ENCODE results near the gene ATP2A3.
A peak's percentile ranks its signal among the peaks of the same experiment; 100 is the strongest.
"Not testable (repeated sequence)": the region's sequence is repeated elsewhere in the genome, so short reads cannot be mapped to it uniquely, and the experiment has no call there.

ATP2A3 gene

GRCh38 chr17:3964203-3965117, at the start of gene ATP2A3:
Gene ATP2A3 (minus strand): TSS chr17:3964437. CDS start chr17:3964291, 146 bp downstream.
- DNase-seq = peak; percentile 65

GRCh38 chr17:4010754-4011153, 46.5 kb upstream of the ATP2A3 start:
- DNase-seq = no peak

- no peak for DNase-seq
Measured at GRCh38 chr17:4009186-4009785, 45.0 kb upstream of the ATP2A3 start.

- no peak for DNase-seq
Measured at GRCh38 chr17:4008441-4009185, 44.4 kb upstream of the ATP2A3 start.

- DNase-seq = no peak
Measured at GRCh38 chr17:4008082-4008435, 43.8 kb upstream of the ATP2A3 start.

GRCh38 chr17:4007346-4008081, 43.3 kb upstream of the ATP2A3 start:
- DNase-seq = no peak

GRCh38 chr17:4006745-4007211, 42.5 kb upstream of the ATP2A3 start:
- DNase-seq = no peak

GRCh38 chr17:4006165-4006589, 41.9 kb upstream of the ATP2A3 start:
- DNase-seq = no peak

- no peak for DNase-seq
Measured at GRCh38 chr17:4005296-4006164, 41.3 kb upstream of the ATP2A3 start.

- DNase-seq = peak; percentile 20
Measured at GRCh38 chr17:4004517-4005295, 40.5 kb upstream of the ATP2A3 start.

- DNase-seq = no peak
Measured at GRCh38 chr17:4003501-4004421, 39.5 kb upstream of the ATP2A3 start.

GRCh38 chr17:4003131-4003500, 38.9 kb upstream of the ATP2A3 start:
- no peak for DNase-seq

- no peak for DNase-seq
Measured at GRCh38 chr17:4001048-4001590, 36.9 kb upstream of the ATP2A3 start.

- DNase-seq = no peak
Measured at GRCh38 chr17:3998436-3998835, 34.2 kb upstream of the ATP2A3 start.

- no peak for DNase-seq
Measured at GRCh38 chr17:3995067-3995466, 30.8 kb upstream of the ATP2A3 start.

- DNase-seq = no peak
Measured at GRCh38 chr17:3994221-3994576, 30.0 kb upstream of the ATP2A3 start.

- DNase-seq = no peak
Measured at GRCh38 chr17:3993493-3994220, 29.4 kb upstream of the ATP2A3 start.

- DNase-seq = no peak
Measured at GRCh38 chr17:3992370-3992769, 28.1 kb upstream of the ATP2A3 start.

- not testable (repeated sequence) for DNase-seq
Measured at GRCh38 chr17:3991699-3992098, 27.5 kb upstream of the ATP2A3 start.

Data from activated effector memory CD4-positive, alpha-beta T cell treated with Interleukin-2 at 50 U/mL for 16 hours (primary cell).